SK-N-SH treated with all-trans-retinoic acid at 6 μM for 48 hours (cell line): ENCODE measurements around the gene MBNL3.

ENCODE experiments used
- ATAC-seq: fragments of 200-7000 bp; cut with Tn5 transposase; 3 replicates; pipeline ENCODE4 v1.9.1; 2020; ENCODE audit warnings: mild to moderate bottlenecking, moderate library complexity
- ARNTL ChIP-seq: fragments of 450-650 bp; formaldehyde crosslinking; IDR thresholded peaks from 2 replicates; pipeline ENCODE4 v1.5.0; 2020; ENCODE audit warnings: low read depth, mild to moderate bottlenecking, moderate library complexity, borderline replicate concordance
- CREB5 ChIP-seq: fragments of 250-450 bp; sonication (Bioruptor Pico); IDR thresholded peaks from 2 replicates; pipeline ENCODE4 v1.5.1; 2020; ENCODE audit warnings: low read depth, mild to moderate bottlenecking, moderate library complexity
- CSDC2 ChIP-seq: fragments of 250-450 bp; sonication (Bioruptor Pico); IDR thresholded peaks from 2 replicates; pipeline ENCODE4 v1.5.0; 2020; ENCODE audit warnings: mild to moderate bottlenecking, moderate library complexity
- ESRRG ChIP-seq: fragments of 250-450 bp; sonication (Bioruptor Pico); IDR thresholded peaks from 2 replicates; pipeline ENCODE4 v1.6.1; 2021; ENCODE audit warnings: mild to moderate bottlenecking
- GLIS3 ChIP-seq: fragments of 250-450 bp; sonication (Bioruptor Pico); IDR thresholded peaks from 2 replicates; pipeline ENCODE4 v1.5.0; 2020; ENCODE audit warnings: mild to moderate bottlenecking, moderate library complexity
- ISL1 ChIP-seq: fragments of 250-450 bp; sonication (Bioruptor Pico); IDR thresholded peaks from 2 replicates; pipeline ENCODE4 v2.1.2; 2022; ENCODE audit warnings: mild to moderate bottlenecking, moderate library complexity
- OSR1 ChIP-seq: fragments of 250-450 bp; sonication (Bioruptor Pico); IDR thresholded peaks from 2 replicates; pipeline ENCODE4 v1.8.0; 2022; ENCODE audit warnings: moderate library complexity, mild to moderate bottlenecking, inconsistent platforms
- PPARA ChIP-seq: fragments of 250-450 bp; sonication (Bioruptor Pico); IDR thresholded peaks from 2 replicates; pipeline ENCODE4 v1.5.0; 2020; ENCODE audit warnings: mild to moderate bottlenecking, borderline replicate concordance
- RARB ChIP-seq: fragments of 250-450 bp; sonication (Bioruptor Pico); IDR thresholded peaks from 2 replicates; pipeline ENCODE4 v1.8.0; 2021; ENCODE audit warnings: mild to moderate bottlenecking, moderate library complexity
- SNAI2 ChIP-seq: fragments of 250-450 bp; sonication (Bioruptor Pico); IDR thresholded peaks from 2 replicates; pipeline ENCODE4 v1.5.0; 2020; ENCODE audit warnings: mild to moderate bottlenecking, moderate library complexity
- TCF4 ChIP-seq: fragments of 250-450 bp; sonication (Bioruptor Pico); IDR thresholded peaks from 2 replicates; pipeline ENCODE4 v1.8.0; 2021; ENCODE audit warnings: mild to moderate bottlenecking, moderate library complexity, borderline replicate concordance
- TOX ChIP-seq: fragments of 250-450 bp; sonication (Bioruptor Pico); IDR thresholded peaks from 2 replicates; pipeline ENCODE4 v1.8.0; 2021; ENCODE audit warnings: mild to moderate bottlenecking, moderate library complexity, borderline replicate concordance
- ZC3H10 ChIP-seq: fragments of 250-450 bp; sonication (Bioruptor Pico); IDR thresholded peaks from 2 replicates; pipeline ENCODE4 v1.5.1; 2021; ENCODE audit warnings: mild to moderate bottlenecking, moderate library complexity
- ZFP3 ChIP-seq: fragments of 250-450 bp; sonication (Bioruptor Pico); IDR thresholded peaks from 2 replicates; pipeline ENCODE4 v1.5.0; 2020; ENCODE audit warnings: mild to moderate bottlenecking, moderate library complexity
- ZFP30 ChIP-seq: fragments of 450-650 bp; formaldehyde crosslinking; IDR thresholded peaks from 2 replicates; pipeline ENCODE4 v1.5.0; 2022; ENCODE audit warnings: mild to moderate bottlenecking, moderate library complexity
- ZNF565 ChIP-seq: fragments of 450-650 bp; formaldehyde crosslinking; conservative IDR thresholded peaks from 2 replicates; pipeline ENCODE4 v1.5.0; 2020; ENCODE audit warnings: low read depth, mild to moderate bottlenecking, moderate library complexity
- ZNF70 ChIP-seq: fragments of 450-650 bp; formaldehyde crosslinking; IDR thresholded peaks from 2 replicates; pipeline ENCODE4 v1.5.0; 2020; ENCODE audit warnings: mild to moderate bottlenecking, moderate library complexity
- ZNF8 ChIP-seq: fragments of 450-650 bp; formaldehyde crosslinking; IDR thresholded peaks from 2 replicates; pipeline ENCODE4 v1.5.0; 2020; ENCODE audit warnings: mild to moderate bottlenecking, moderate library complexity
- TF ChIP-seq, protein P1 (sequence below): fragments of 250-450 bp; sonication (Bioruptor Pico); IDR thresholded peaks from 2 replicates; pipeline ENCODE4 v1.5.0; 2020; ENCODE audit warnings: mild to moderate bottlenecking, moderate library complexity
- TF ChIP-seq, protein P2 (sequence below): fragments of 250-450 bp; sonication (Bioruptor Pico); IDR thresholded peaks from 2 replicates; pipeline ENCODE4 v1.8.0; 2021; ENCODE audit warnings: low read depth, mild to moderate bottlenecking, moderate library complexity, borderline replicate concordance
- TF ChIP-seq, protein P3 (sequence below): fragments of 250-450 bp; sonication (Bioruptor Pico); IDR thresholded peaks from 2 replicates; pipeline ENCODE4 v1.5.1; 2021; ENCODE audit warnings: mild to moderate bottlenecking, moderate library complexity

MBNL3 gene

DNA sequence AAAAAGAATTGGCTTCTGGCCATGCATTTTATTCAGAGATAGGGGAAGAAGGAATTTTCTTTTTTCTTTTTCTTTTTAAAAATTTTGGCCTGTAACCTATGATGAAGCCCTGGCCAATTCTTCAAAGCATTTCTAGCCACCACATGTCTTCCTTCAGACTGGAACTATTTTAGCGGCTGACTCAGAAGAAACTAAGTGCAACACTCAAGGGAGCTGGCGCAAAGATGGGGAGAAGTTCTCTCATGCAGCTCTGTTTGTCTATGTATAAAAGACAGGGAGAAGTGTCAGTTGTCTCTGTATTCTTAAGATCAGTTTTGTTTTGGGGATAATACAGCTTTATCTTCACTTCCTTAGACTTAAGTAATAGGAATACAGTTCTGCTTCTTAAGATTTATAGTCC is 46.1 kb downstream of the MBNL3 start:
- no peak for ATAC-seq
- TF ChIP-seq ESRRG (CRISPR knock-in tag), result no peak
- no peak for TF ChIP-seq ZNF565
- no peak for TF ChIP-seq ISL1 (CRISPR knock-in tag)
- no peak for TF ChIP-seq RARB (CRISPR knock-in tag)
- TF ChIP-seq, protein P1, sequence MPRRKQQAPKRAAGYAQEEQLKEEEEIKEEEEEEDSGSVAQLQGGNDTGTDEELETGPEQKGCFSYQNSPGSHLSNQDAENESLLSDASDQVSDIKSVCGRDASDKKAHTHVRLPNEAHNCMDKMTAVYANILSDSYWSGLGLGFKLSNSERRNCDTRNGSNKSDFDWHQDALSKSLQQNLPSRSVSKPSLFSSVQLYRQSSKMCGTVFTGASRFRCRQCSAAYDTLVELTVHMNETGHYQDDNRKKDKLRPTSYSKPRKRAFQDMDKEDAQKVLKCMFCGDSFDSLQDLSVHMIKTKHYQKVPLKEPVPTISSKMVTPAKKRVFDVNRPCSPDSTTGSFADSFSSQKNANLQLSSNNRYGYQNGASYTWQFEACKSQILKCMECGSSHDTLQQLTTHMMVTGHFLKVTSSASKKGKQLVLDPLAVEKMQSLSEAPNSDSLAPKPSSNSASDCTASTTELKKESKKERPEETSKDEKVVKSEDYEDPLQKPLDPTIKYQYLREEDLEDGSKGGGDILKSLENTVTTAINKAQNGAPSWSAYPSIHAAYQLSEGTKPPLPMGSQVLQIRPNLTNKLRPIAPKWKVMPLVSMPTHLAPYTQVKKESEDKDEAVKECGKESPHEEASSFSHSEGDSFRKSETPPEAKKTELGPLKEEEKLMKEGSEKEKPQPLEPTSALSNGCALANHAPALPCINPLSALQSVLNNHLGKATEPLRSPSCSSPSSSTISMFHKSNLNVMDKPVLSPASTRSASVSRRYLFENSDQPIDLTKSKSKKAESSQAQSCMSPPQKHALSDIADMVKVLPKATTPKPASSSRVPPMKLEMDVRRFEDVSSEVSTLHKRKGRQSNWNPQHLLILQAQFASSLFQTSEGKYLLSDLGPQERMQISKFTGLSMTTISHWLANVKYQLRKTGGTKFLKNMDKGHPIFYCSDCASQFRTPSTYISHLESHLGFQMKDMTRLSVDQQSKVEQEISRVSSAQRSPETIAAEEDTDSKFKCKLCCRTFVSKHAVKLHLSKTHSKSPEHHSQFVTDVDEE (CRISPR knock-in tag), result no peak
- no peak for TF ChIP-seq TCF4 (CRISPR knock-in tag)
- no peak for TF ChIP-seq ZFP3 (CRISPR knock-in tag)
- no peak for TF ChIP-seq PPARA
- TF ChIP-seq SNAI2, result no peak
- TF ChIP-seq, protein P2, sequence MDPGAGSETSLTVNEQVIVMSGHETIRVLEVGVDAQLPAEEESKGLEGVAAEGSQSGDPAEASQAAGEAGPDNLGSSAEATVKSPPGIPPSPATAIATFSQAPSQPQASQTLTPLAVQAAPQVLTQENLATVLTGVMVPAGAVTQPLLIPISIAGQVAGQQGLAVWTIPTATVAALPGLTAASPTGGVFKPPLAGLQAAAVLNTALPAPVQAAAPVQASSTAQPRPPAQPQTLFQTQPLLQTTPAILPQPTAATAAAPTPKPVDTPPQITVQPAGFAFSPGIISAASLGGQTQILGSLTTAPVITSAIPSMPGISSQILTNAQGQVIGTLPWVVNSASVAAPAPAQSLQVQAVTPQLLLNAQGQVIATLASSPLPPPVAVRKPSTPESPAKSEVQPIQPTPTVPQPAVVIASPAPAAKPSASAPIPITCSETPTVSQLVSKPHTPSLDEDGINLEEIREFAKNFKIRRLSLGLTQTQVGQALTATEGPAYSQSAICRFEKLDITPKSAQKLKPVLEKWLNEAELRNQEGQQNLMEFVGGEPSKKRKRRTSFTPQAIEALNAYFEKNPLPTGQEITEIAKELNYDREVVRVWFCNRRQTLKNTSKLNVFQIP (CRISPR knock-in tag), result no peak
- TF ChIP-seq ZNF70, result no peak
- no peak for TF ChIP-seq ZNF8 (CRISPR knock-in tag)
- TF ChIP-seq CSDC2, result no peak
- no peak for TF ChIP-seq GLIS3 (CRISPR knock-in tag)

GRCh38 chrX:132435222-132435621 is 53.6 kb downstream of the MBNL3 start:
- TF ChIP-seq RARB (CRISPR knock-in tag) (no peak), ZC3H10 (CRISPR knock-in tag) (no peak), ESRRG (CRISPR knock-in tag) (no peak), OSR1 (CRISPR knock-in tag) (no peak)
- TF ChIP-seq, protein P3, sequence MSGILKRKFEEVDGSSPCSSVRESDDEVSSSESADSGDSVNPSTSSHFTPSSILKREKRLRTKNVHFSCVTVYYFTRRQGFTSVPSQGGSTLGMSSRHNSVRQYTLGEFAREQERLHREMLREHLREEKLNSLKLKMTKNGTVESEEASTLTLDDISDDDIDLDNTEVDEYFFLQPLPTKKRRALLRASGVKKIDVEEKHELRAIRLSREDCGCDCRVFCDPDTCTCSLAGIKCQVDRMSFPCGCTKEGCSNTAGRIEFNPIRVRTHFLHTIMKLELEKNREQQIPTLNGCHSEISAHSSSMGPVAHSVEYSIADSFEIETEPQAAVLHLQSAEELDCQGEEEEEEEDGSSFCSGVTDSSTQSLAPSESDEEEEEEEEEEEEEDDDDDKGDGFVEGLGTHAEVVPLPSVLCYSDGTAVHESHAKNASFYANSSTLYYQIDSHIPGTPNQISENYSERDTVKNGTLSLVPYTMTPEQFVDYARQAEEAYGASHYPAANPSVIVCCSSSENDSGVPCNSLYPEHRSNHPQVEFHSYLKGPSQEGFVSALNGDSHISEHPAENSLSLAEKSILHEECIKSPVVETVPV (CRISPR knock-in tag), result no peak
- ATAC-seq, result no peak

GRCh38 chrX:132433551-132433950 is 55.3 kb downstream of the MBNL3 start:
- ATAC-seq, result no peak
- no peak for TF ChIP-seq ZNF8 (CRISPR knock-in tag)
- TF ChIP-seq RARB (CRISPR knock-in tag), result no peak

GRCh38 chrX:132433001-132433400 is 55.8 kb downstream of the MBNL3 start:
- TF ChIP-seq ZC3H10 (CRISPR knock-in tag), result no peak
- no peak for TF ChIP-seq TOX (CRISPR knock-in tag)
- TF ChIP-seq PPARA, result no peak
- TF ChIP-seq ZNF8 (CRISPR knock-in tag), result no peak
- no peak for TF ChIP-seq ZFP30 (CRISPR knock-in tag)
- no peak for TF ChIP-seq ISL1 (CRISPR knock-in tag)
- no peak for TF ChIP-seq GLIS3 (CRISPR knock-in tag)
- TF ChIP-seq CREB5 (CRISPR knock-in tag), result no peak
- no peak for ATAC-seq

GRCh38 chrX:132428896-132429295 is 59.9 kb downstream of the MBNL3 start:
- ATAC-seq, result no peak
- TF ChIP-seq ZNF70 (no peak), ZNF8 (CRISPR knock-in tag) (no peak), ZC3H10 (CRISPR knock-in tag) (no peak), CSDC2 (no peak), CREB5 (CRISPR knock-in tag) (no peak), ZNF565 (no peak), ZFP30 (CRISPR knock-in tag) (no peak), ARNTL (CRISPR knock-in tag) (no peak), RARB (CRISPR knock-in tag) (no peak), OSR1 (CRISPR knock-in tag) (no peak), ZFP3 (CRISPR knock-in tag) (no peak), GLIS3 (CRISPR knock-in tag) (no peak)
- TF ChIP-seq, protein P3 (CRISPR knock-in tag), result no peak
- TF ChIP-seq, protein P2 (CRISPR knock-in tag), result no peak
